ENCODE results near the gene MGAT4A. TPM values are rescaled to one million over a fixed set of nuclear protein-coding genes. Genes with fewer than 3 reads are reported as not detected.

MGAT4A gene
- total and polyA plus RNA-seq, 2 donors (not counting 1 experiment from before 2014, with no cell fraction given) = 16.5 to 32.7 TPM

- DNase-seq (no peak), ATAC-seq (ENCODE audit: low read depth) (no peak)
- Histone ChIP-seq H3K9me3 (ENCODE audit: control extremely low read depth in 1 of 3, control insufficient read depth in 2 of 3, insufficient read depth in 1 of 3, low read length in 2 of 3) (peaks cover 0 to 4% (median 0%) of the 10 kb centered on the region in 3 donors), H3K27me3 (replicated peaks in 1 of 4; ENCODE audit: control extremely low read depth in 1 of 4, control insufficient read depth in 3 of 4, insufficient read depth in 4 of 4, low read length in 3 of 4) (peaks cover 0 to 19% (median 0%) of the 10 kb centered on the region in 4 experiments), H3K9ac (ENCODE audit: low read length) (no peak overlapping the region), H3K4me3 (ENCODE audit: control extremely low read depth in 1 of 5, extremely low read depth in 1 of 5, insufficient read depth in 1 of 5, low read depth in 2 of 5, low read length in 4 of 5) (peak overlapping the region in 2 of 5 experiments; percentile 16 to 62), H3K27ac (ENCODE audit: low read length in 2 of 2) (no peak overlapping the region), H3K4me2 (replicated peaks; ENCODE audit: low read depth, low read length, poor library complexity, severe bottlenecking) (peak overlapping the region; percentile 73), H3K79me2 (ENCODE audit: control insufficient read depth, insufficient read depth, low read length) (no peaks in the 10 kb centered on the region), H3K36me3 (replicated peaks in 1 of 2; ENCODE audit: control extremely low read depth in 1 of 2, control insufficient read depth in 1 of 2, extremely low read depth in 1 of 2, insufficient read depth in 2 of 2, low read length in 1 of 2) (no peaks in the 10 kb centered on the region), H3K4me1 (ENCODE audit: control insufficient read depth in 2 of 2, insufficient read depth in 2 of 2, low read length in 2 of 2) (peaks cover 19 to 28% of the 10 kb centered on the region in 2 donors), H4K20me1 (ENCODE audit: control insufficient read depth, insufficient read depth, low read length, poor library complexity, severe bottlenecking) (no peaks in the 10 kb centered on the region), H2AFZ (ENCODE audit: insufficient read depth, low read depth, low read length, poor library complexity, severe bottlenecking) (peak overlapping the region; percentile 77)
- Mint-ChIP-seq H3K27ac (peak overlapping the region; percentile 74), H3K9me3 (ENCODE audit: insufficient read depth) (no peaks in the 10 kb centered on the region), H3K27me3 (peaks cover 7% of the 10 kb centered on the region), H3K4me1 (peaks cover 32% of the 10 kb centered on the region), H3K4me3 (peak overlapping the region; percentile 82)
- POLR2A ChIA-PET = no interaction called here
- intact Hi-C loops (cut with micrococcal nuclease) = no loop called here
- CTCF ChIA-PET = interaction anchor here (1.7 kb wide), 1 partner anchor 42 kb away, joined by 5 read pairs; no protein-coding TSS in a partner anchor
- TF ChIP-seq EZH2 (IDR thresholded peaks at IDR 0.05; ENCODE audit: borderline replicate concordance, insufficient read depth, low read depth, low read length, poor library complexity, severe bottlenecking) = no peak
- TF ChIP-seq CTCF (IDR thresholded peaks at IDR 0.05) = no peak
- 92% methylated on average over 8 of the region's 8 CpGs for WGBS (ENCODE audit: insufficient coverage)
These were observed 41.6 kb upstream of the MGAT4A start for GRCh38 chr2:98772536-98772935.

- ChIA-PET POLR2A (interaction anchor here (0.5 kb wide), 1 partner anchor 39 kb away, joined by 4 read pairs; no protein-coding TSS in a partner anchor), CTCF (interaction anchor here (0.6 to 1.7 kb wide), 3 partner anchors 42 to 1769 kb away, joined by 3 to 12 read pairs (median 5); no protein-coding TSS in a partner anchor)
- intact Hi-C loops (cut with micrococcal nuclease) = no loop called here
- Histone ChIP-seq H3K9me3 (ENCODE audit: control extremely low read depth in 1 of 3, control insufficient read depth in 2 of 3, insufficient read depth in 1 of 3, low read length in 2 of 3) (peaks cover 0 to 4% (median 0%) of the 10 kb centered on the region in 3 donors), H2AFZ (ENCODE audit: insufficient read depth, low read depth, low read length, poor library complexity, severe bottlenecking) (peak overlapping the region; percentile 77), H3K4me2 (replicated peaks; ENCODE audit: low read depth, low read length, poor library complexity, severe bottlenecking) (peak overlapping the region; percentile 73), H3K4me1 (ENCODE audit: control insufficient read depth in 2 of 2, insufficient read depth in 2 of 2, low read length in 2 of 2) (peaks cover 19 to 29% of the 10 kb centered on the region in 2 donors), H3K36me3 (replicated peaks in 1 of 2; ENCODE audit: control extremely low read depth in 1 of 2, control insufficient read depth in 1 of 2, extremely low read depth in 1 of 2, insufficient read depth in 2 of 2, low read length in 1 of 2) (no peaks in the 10 kb centered on the region), H4K20me1 (ENCODE audit: control insufficient read depth, insufficient read depth, low read length, poor library complexity, severe bottlenecking) (no peaks in the 10 kb centered on the region), H3K27ac (ENCODE audit: low read length in 2 of 2) (peak overlapping the region; percentile 14 to 17), H3K79me2 (ENCODE audit: control insufficient read depth, insufficient read depth, low read length) (no peaks in the 10 kb centered on the region), H3K27me3 (replicated peaks in 1 of 4; ENCODE audit: control extremely low read depth in 1 of 4, control insufficient read depth in 3 of 4, insufficient read depth in 4 of 4, low read length in 3 of 4) (peaks cover 0 to 22% (median 0%) of the 10 kb centered on the region in 4 experiments), H3K4me3 (ENCODE audit: control extremely low read depth in 1 of 5, extremely low read depth in 1 of 5, insufficient read depth in 1 of 5, low read depth in 2 of 5, low read length in 4 of 5) (peak overlapping the region; percentile 16 to 62 (median 24)), H3K9ac (ENCODE audit: low read length) (peak overlapping the region; percentile 61)
- peak; percentile 70 for ATAC-seq (ENCODE audit: low read depth)
- DNase-seq = peak; percentile 54
- no peak for TF ChIP-seq CTCF (IDR thresholded peaks at IDR 0.05)
- H3K27ac Mint-ChIP-seq = peak overlapping the region; percentile 74
- peaks cover 7% of the 10 kb centered on the region for H3K27me3 Mint-ChIP-seq
- H3K4me1 Mint-ChIP-seq = peaks cover 32% of the 10 kb centered on the region
- H3K9me3 Mint-ChIP-seq (ENCODE audit: insufficient read depth) = no peaks in the 10 kb centered on the region
- WGBS (ENCODE audit: insufficient coverage) = 21% methylated on average over 9 of the region's 17 CpGs
- H3K4me3 Mint-ChIP-seq = peak overlapping the region; percentile 82
These were observed 41.0 kb upstream of the MGAT4A start for GRCh38 chr2:98771721-98772524.
